IMR-90 (cell line): Measurements from ENCODE around the gene LYZL1. TPM values are rescaled to one million over a fixed set of nuclear protein-coding genes. Genes with fewer than 3 reads are reported as not detected.
A peak's percentile ranks its signal among the peaks of the same experiment; 100 is the strongest.

ENCODE experiments used
- ATAC-seq: fragments of 200-7000 bp; cut with Tn5 transposase; 2 replicates; pipeline ENCODE4 v1.9.1; 2020; ENCODE audit warnings: low read depth, mild to moderate bottlenecking, moderate library complexity
- BruUV-seq: library from RNA; stranded (reverse); fragments of 400-500 nt; replicated peaks from 2 replicates; lab custom pipeline; 2021; lab: Mats Ljungman, UMichigan
- CTCF ChIA-PET: fragments of 300-600 bp; formaldehyde crosslinking; extraction: SDS; loops from one replicate; lab custom pipeline; 2021; ENCODE audit warnings: antibody characterized with exemption; lab: Yijun Ruan, JAX
- POLR2A ChIA-PET: fragments of 300-600 bp; sonication (Branson Sonifier 250); formaldehyde crosslinking; loops from one replicate; lab custom pipeline; 2022; ENCODE audit warnings: antibody characterized with exemption; ENCODE audit not compliant: unreplicated experiment; lab: Charles Lee
- DNase-seq: peaks from one replicate; pipeline ENCODE4 v3.0.0; 2013
- H2AFZ ChIP-seq: replicated peaks from 2 replicates; pipeline ENCODE3; 2013; ENCODE audit warnings: low read length, mild to moderate bottlenecking; ENCODE audit not compliant: poor library complexity
- H2AK5ac ChIP-seq: 2 replicates; pipeline ENCODE4 v1.6.1; 2013; ENCODE audit warnings: low read depth, low read length, inconsistent platforms
- H2AK9ac ChIP-seq: replicated peaks from 2 replicates; pipeline ENCODE3; 2013; ENCODE audit warnings: mild to moderate bottlenecking, low read depth, low read length, moderate library complexity; ENCODE audit not compliant: poor library complexity
- H2BK120ac ChIP-seq: 2 replicates; pipeline ENCODE4 v1.6.1; 2013; ENCODE audit warnings: low read depth, low read length, inconsistent platforms
- H2BK15ac ChIP-seq: 3 replicates; pipeline ENCODE4 v1.6.1; 2013; ENCODE audit warnings: low read depth, low read length, inconsistent platforms
- H2BK20ac ChIP-seq: 2 replicates; pipeline ENCODE4 v1.6.1; 2013; ENCODE audit warnings: low read depth, mild to moderate bottlenecking, inconsistent platforms, low read length, moderate library complexity
- H2BK5ac ChIP-seq: 2 replicates; pipeline ENCODE4 v1.6.1; 2013; ENCODE audit warnings: mild to moderate bottlenecking, low read depth, low read length, inconsistent platforms; ENCODE audit not compliant: poor library complexity, severe bottlenecking
- H3K14ac ChIP-seq: replicated peaks from 2 replicates; pipeline ENCODE4 v1.6.1; 2013; ENCODE audit warnings: low read depth, low read length, inconsistent platforms
- H3K18ac ChIP-seq: 2 replicates; pipeline ENCODE4 v1.6.1; 2013; ENCODE audit warnings: low read depth, low read length, control low read depth
- H3K23ac ChIP-seq: 2 replicates; pipeline ENCODE4 v1.6.1; 2013; ENCODE audit warnings: low read depth, low read length, inconsistent platforms
- H3K27ac ChIP-seq: 2 replicates; pipeline ENCODE4 v1.5.1; 2013; ENCODE audit warnings: mild to moderate bottlenecking, control low read depth, low read length; ENCODE audit not compliant: insufficient read depth
- H3K27me3 ChIP-seq: 2 replicates; pipeline ENCODE4 v1.6.1; 2013; ENCODE audit warnings: low read length; ENCODE audit not compliant: control insufficient read depth, insufficient read depth
- H3K36me3 ChIP-seq: 2 replicates; pipeline ENCODE4 v1.6.1; 2013; ENCODE audit warnings: low read length, mixed read lengths; ENCODE audit not compliant: control insufficient read depth, insufficient read depth
- H3K4ac ChIP-seq: 2 replicates; pipeline ENCODE4 v1.6.1; 2013; ENCODE audit warnings: low read depth, low read length, inconsistent platforms
- H3K4me1 ChIP-seq: 2 replicates; pipeline ENCODE4 v1.6.1; 2013; ENCODE audit warnings: low read length, mixed read lengths; ENCODE audit not compliant: control insufficient read depth, insufficient read depth
- H3K4me2 ChIP-seq: 2 replicates; pipeline ENCODE4 v1.6.1; 2013; ENCODE audit warnings: low read depth, mild to moderate bottlenecking, control low read depth, low read length, moderate library complexity
- H3K4me3 ChIP-seq: 2 replicates; pipeline ENCODE4 v1.5.1; 2013; ENCODE audit warnings: low read depth, mild to moderate bottlenecking, control low read depth, low read length, moderate library complexity; ENCODE audit not compliant: insufficient read depth
- H3K56ac ChIP-seq: 2 replicates; pipeline ENCODE4 v1.6.1; 2013; ENCODE audit warnings: low read length, inconsistent platforms; ENCODE audit not compliant: insufficient read depth; ENCODE audit errors: extremely low read depth
- H3K79me1 ChIP-seq, 2 experiments: 2 replicates each; pipeline ENCODE4 v1.6.1; 2013; ENCODE audit warnings: low read length in 2 of 2, inconsistent platforms in 1 of 2, low read depth in 1 of 2
- H3K9ac ChIP-seq: 2 replicates; pipeline ENCODE4 v1.6.1; 2013; ENCODE audit warnings: low read depth, low read length, control low read depth
- H3K9me1 ChIP-seq: 2 replicates; pipeline ENCODE4 v1.6.1; 2013; ENCODE audit warnings: low read length, inconsistent platforms; ENCODE audit not compliant: insufficient read depth
- H3K9me3 ChIP-seq: 2 replicates; pipeline ENCODE4 v1.6.1; 2013; ENCODE audit warnings: low read length; ENCODE audit not compliant: control insufficient read depth, insufficient read depth
- H4K20me1 ChIP-seq: 2 replicates; pipeline ENCODE4 v1.6.1; 2013; ENCODE audit warnings: low read length, inconsistent platforms; ENCODE audit not compliant: insufficient read depth
- H4K5ac ChIP-seq: 2 replicates; pipeline ENCODE4 v1.6.1; 2013; ENCODE audit warnings: mild to moderate bottlenecking, low read depth, low read length, control low read depth
- H4K8ac ChIP-seq, 2 experiments: 2 replicates each; pipeline ENCODE4 v1.6.1; 2013; ENCODE audit warnings: low read depth in 2 of 2, low read length in 2 of 2, control low read depth in 1 of 2, inconsistent platforms in 1 of 2
- H4K91ac ChIP-seq: 2 replicates; pipeline ENCODE4 v1.6.1; 2013; ENCODE audit warnings: low read depth, low read length, inconsistent platforms; ENCODE audit not compliant: insufficient read depth
- CEBPB ChIP-seq: IDR thresholded peaks from 2 replicates; pipeline ENCODE4 v1.6.1; 2012; ENCODE audit warnings: low read depth, low read length, improper control_type of control experiment
- CHD1 ChIP-seq: IDR thresholded peaks from 2 replicates; pipeline ENCODE4 v1.6.1; 2012; ENCODE audit warnings: low read depth, low read length, improper control_type of control experiment
- FOS ChIP-seq: fragments of 150-350 bp; IDR thresholded peaks from 2 replicates; pipeline ENCODE4 v1.6.1; 2016; ENCODE audit warnings: low read depth, low read length
- MAFK ChIP-seq: IDR thresholded peaks from 2 replicates; pipeline ENCODE4 v1.6.1; 2012; ENCODE audit warnings: low read depth, low read length, improper control_type of control experiment
- NFE2L2 ChIP-seq: fragments of 150-350 bp; IDR thresholded peaks from 2 replicates; pipeline ENCODE4 v1.6.1; 2016; ENCODE audit warnings: low read depth, mild to moderate bottlenecking, low read length
- RFX5 ChIP-seq: IDR thresholded peaks from 2 replicates; pipeline ENCODE4 v1.8.0; 2012; ENCODE audit warnings: low read depth, mild to moderate bottlenecking, low read length, moderate library complexity
- WGBS, 2 experiments: methylation state at CpG; one replicate each; pipeline versions ENCODE4 v1.1.5 to v1.1.7; 2013; ENCODE audit warnings: missing lambda C conversion rate in 2 of 2; ENCODE audit not compliant: insufficient read length in 1 of 2; ENCODE audit errors: extremely low coverage in 2 of 2; 5-methylcytosine and 5-hydroxymethylcytosine counted together
- dilution Hi-C: fragments of 300-500 bp; cut with HindIII; formaldehyde crosslinking; loops from one replicate; pipeline ENCODE4 v1.14.3; 2018; ENCODE audit warnings: low sequenced_read_pairs; ENCODE audit not compliant: unreplicated experiment
- in situ Hi-C: fragments of 300-500 bp; cut with MboI; formaldehyde crosslinking; loops from 3 replicates; pipeline ENCODE4 v1.14.3; 2019; ENCODE audit warnings: low sequenced_read_pairs, inconsistent platforms, mixed read lengths
- intact Hi-C: fragments of 100-400 bp; cut with micrococcal nuclease; formaldehyde crosslinking; loops from 2 replicates; pipeline ENCODE4 v1.10.0; 2022
- polyA plus RNA-seq, 3 experiments: library from polyadenylated mRNA; depleted of rRNA; stranded (reverse); fragments of >200 nt; gene quantifications; 2 replicates each; pipeline ENCODE4 v1.2.3, GENCODE V29; 2012; ENCODE audit warnings: low replicate concordance in 1 of 3
- total RNA-seq: library from RNA; depleted of rRNA; stranded (reverse); fragments of >200 nt; gene quantifications from 2 replicates; pipeline ENCODE4 v1.2.3, GENCODE V29; 2012
- TF ChIP-seq, protein P1 (sequence below): conservative IDR thresholded peaks from 2 replicates; pipeline ENCODE4 v1.5.1; 2012; ENCODE audit warnings: mild to moderate bottlenecking, low read depth, low read length, improper control_type of control experiment

Gene LYZL1
- total and polyA plus RNA-seq, 2 of the 4 experiments (the other 2 are of a cell fraction) = not detected

DNA sequence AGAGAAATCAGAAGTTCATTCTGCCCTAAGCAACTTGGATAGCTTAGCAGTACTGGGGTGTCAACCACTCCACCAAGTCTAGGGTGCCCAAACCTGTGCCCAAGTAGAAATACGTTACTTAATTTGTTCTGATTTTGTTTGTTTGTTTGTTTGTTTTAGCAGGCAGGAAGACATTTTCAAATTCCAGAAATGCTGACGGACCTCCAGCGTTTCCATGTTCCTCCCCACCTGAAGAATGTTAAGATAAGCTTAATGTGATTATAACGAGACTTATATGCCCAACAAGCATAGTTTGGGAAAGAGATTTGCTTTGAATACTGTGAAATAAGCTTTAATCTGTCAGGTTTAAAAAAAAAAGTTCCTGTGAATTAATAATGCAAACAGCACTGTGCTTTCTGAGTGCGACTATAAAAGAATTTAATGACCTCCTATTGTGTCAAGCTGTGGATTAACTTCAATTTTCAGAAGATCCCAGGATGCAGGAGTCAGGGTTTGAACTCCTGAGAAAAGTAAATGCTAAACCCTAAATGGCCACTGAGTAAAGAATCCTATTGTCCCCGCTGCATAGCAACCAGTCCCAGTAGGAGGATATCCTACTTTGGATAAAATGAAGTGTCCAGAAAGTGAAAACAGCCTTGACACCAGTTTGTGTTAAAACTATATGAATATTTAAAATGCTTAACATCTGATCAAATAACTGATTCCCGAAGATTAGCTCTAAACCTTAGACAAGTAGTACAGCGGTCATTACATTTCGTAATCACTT is 56.5 kb downstream of the LYZL1 start:
- peak; percentile 24; the same call in 1 of the 2 replicates for TF ChIP-seq CEBPB
- TF ChIP-seq, protein P1, sequence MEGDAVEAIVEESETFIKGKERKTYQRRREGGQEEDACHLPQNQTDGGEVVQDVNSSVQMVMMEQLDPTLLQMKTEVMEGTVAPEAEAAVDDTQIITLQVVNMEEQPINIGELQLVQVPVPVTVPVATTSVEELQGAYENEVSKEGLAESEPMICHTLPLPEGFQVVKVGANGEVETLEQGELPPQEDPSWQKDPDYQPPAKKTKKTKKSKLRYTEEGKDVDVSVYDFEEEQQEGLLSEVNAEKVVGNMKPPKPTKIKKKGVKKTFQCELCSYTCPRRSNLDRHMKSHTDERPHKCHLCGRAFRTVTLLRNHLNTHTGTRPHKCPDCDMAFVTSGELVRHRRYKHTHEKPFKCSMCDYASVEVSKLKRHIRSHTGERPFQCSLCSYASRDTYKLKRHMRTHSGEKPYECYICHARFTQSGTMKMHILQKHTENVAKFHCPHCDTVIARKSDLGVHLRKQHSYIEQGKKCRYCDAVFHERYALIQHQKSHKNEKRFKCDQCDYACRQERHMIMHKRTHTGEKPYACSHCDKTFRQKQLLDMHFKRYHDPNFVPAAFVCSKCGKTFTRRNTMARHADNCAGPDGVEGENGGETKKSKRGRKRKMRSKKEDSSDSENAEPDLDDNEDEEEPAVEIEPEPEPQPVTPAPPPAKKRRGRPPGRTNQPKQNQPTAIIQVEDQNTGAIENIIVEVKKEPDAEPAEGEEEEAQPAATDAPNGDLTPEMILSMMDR = no peak
- TF ChIP-seq MAFK = no peak
- TF ChIP-seq NFE2L2 = no peak
- TF ChIP-seq CHD1 = no peak
- TF ChIP-seq FOS = no peak
- no peak for TF ChIP-seq RFX5
- 100% methylated on average over 1 of the region's 9 CpGs; no CpG with 5 or more reads in 1 of the 2 experiments for WGBS, 2 experiments
- H3K9ac ChIP-seq = no peak overlapping the region
- no peak overlapping the region for H2BK15ac ChIP-seq
- no peak overlapping the region for H2BK20ac ChIP-seq
- H3K4me3 ChIP-seq = no peak overlapping the region
- no peaks in the 10 kb centered on the region for H3K79me1 ChIP-seq
- ChIA-PET POLR2A (no interaction called here), CTCF (no interaction called here)
- H3K27ac ChIP-seq = no peak overlapping the region
- H3K14ac ChIP-seq = no peak overlapping the region
- H4K20me1 ChIP-seq = no peaks in the 10 kb centered on the region
- peaks cover 38% of the 10 kb centered on the region for H3K27me3 ChIP-seq
- H3K36me3 ChIP-seq = no peaks in the 10 kb centered on the region
- 0 out of 2 replicates have a peak, but pooled peaks cover 2% of the 10 kb centered on the region for H3K9me3 ChIP-seq
- no peak overlapping the region for H3K56ac ChIP-seq
- in situ Hi-C loops (no loop called here), dilution Hi-C loops (no loop called here), intact Hi-C loops (no loop called here)
- no peak overlapping the region for H2AK5ac ChIP-seq
- no peak overlapping the region for H3K18ac ChIP-seq
- H3K9me1 ChIP-seq = no peaks in the 10 kb centered on the region
- no peak for ATAC-seq
- H4K8ac ChIP-seq = no peak overlapping the region
- no peak overlapping the region for H2BK120ac ChIP-seq
- no peak for DNase-seq
- BruUV-seq = no TSS peak
- no peaks in the 10 kb centered on the region for H3K4me1 ChIP-seq
- no peak overlapping the region for H4K91ac ChIP-seq
- no peak overlapping the region for H2AK9ac ChIP-seq
- no peak overlapping the region for H3K4ac ChIP-seq
- no peak overlapping the region for H3K23ac ChIP-seq
- H3K4me2 ChIP-seq = no peak overlapping the region
- no peak overlapping the region for H4K5ac ChIP-seq
- no peak overlapping the region for H2AFZ ChIP-seq
- H2BK5ac ChIP-seq = no peak overlapping the region
